A549 (cell line): ENCODE results near the gene TNPO2. TPM values are rescaled to one million over a fixed set of nuclear protein-coding genes. Genes with fewer than 3 reads are reported as not detected.
"Not testable (repeated sequence)": the region's sequence is repeated elsewhere in the genome, so short reads cannot be mapped to it uniquely, and the experiment has no call there.

ENCODE experiments used
- ATAC-seq, 2 experiments: fragments of 200-7000 bp in 1 of 2; fragments of >200 bp in 1 of 2; cut with Nextera tagmentation in 1 of 2; cut with Tn5 transposase in 1 of 2; 3 replicates each; pipeline versions ENCODE4 v1.8.0 to v1.9.1; 2018 to 2020; ENCODE audit warnings: mild to moderate bottlenecking in 1 of 2, moderate library complexity in 1 of 2
- CTCF ChIA-PET: fragments of 300-600 bp; sonication (Branson Sonifier 250); formaldehyde crosslinking; extraction: SDS; loops from one replicate; lab custom pipeline; 2021; ENCODE audit warnings: antibody characterized with exemption, inconsistent platforms; lab: Yijun Ruan, JAX
- POLR2A ChIA-PET: fragments of 350-600 bp; formaldehyde crosslinking; extraction: SDS; loops from one replicate; lab custom pipeline; 2021; ENCODE audit warnings: antibody characterized with exemption, inconsistent platforms; lab: Yijun Ruan, JAX
- DNase-seq, 2 experiments: peaks; one replicate each; pipeline versions ENCODE4 v3.0.0 to v3.0.0-alpha.2; 2011 to 2016; ENCODE audit warnings: low read depth in 1 of 2, low spot score in 1 of 2
- FAIRE-seq: peaks from 2 replicates; lab custom pipeline; 2011; peaks lifted over from hg19 to GRCh38; lab: Jason Lieb, UNC
- H3K27ac ChIP-seq, 2 experiments: fragments of >200 bp; sonication (Bioruptor Twin); formaldehyde crosslinking; 3 replicates each; pipeline ENCODE4 v1.5.1; 2016 to 2017
- H3K4me1 ChIP-seq: fragments of >200 bp; sonication (Bioruptor Twin); formaldehyde crosslinking; 3 replicates; pipeline ENCODE4 v1.6.1; 2016
- H3K4me2 ChIP-seq: fragments of >200 bp; sonication (Bioruptor Twin); formaldehyde crosslinking; 3 replicates; pipeline ENCODE4 v1.6.1; 2016
- H3K4me3 ChIP-seq: fragments of >200 bp; sonication (Bioruptor Twin); formaldehyde crosslinking; 3 replicates; pipeline ENCODE4 v1.5.1; 2016
- H3K9me3 ChIP-seq: fragments of >200 bp; sonication (Bioruptor Twin); formaldehyde crosslinking; 3 replicates; pipeline ENCODE4 v1.6.1; 2016
- CBX8 ChIP-seq: fragments of 200-600 bp; sonication (generic); IDR thresholded peaks from 2 replicates; pipeline ENCODE4 v1.6.1; 2016
- EHF ChIP-seq: fragments of 250-450 bp; sonication (Bioruptor Pico); IDR thresholded peaks from 2 replicates; pipeline ENCODE4 v1.5.0; 2020; ENCODE audit warnings: mild to moderate bottlenecking
- EP300 ChIP-seq, 2 experiments: fragments of >200 bp; sonication (Bioruptor Twin); formaldehyde crosslinking; IDR thresholded peaks; 2 replicates in 1 of 2; 3 replicates in 1 of 2; pipeline ENCODE4 v1.6.1; 2016 to 2017
- ESRRA ChIP-seq: fragments of 150-350 bp; IDR thresholded peaks from 2 replicates; pipeline ENCODE4 v1.6.1; 2014; ENCODE audit warnings: mild to moderate bottlenecking, low read length, borderline replicate concordance
- FOXS1 ChIP-seq: fragments of 250-450 bp; sonication (Bioruptor Pico); IDR thresholded peaks from 2 replicates; pipeline ENCODE4 v1.5.0; 2020; ENCODE audit warnings: mild to moderate bottlenecking, moderate library complexity
- HEYL ChIP-seq: fragments of 250-450 bp; sonication (Bioruptor Pico); IDR thresholded peaks from 2 replicates; pipeline ENCODE4 v1.8.0; 2021; ENCODE audit warnings: mild to moderate bottlenecking, moderate library complexity
- JUN ChIP-seq, 2 experiments: fragments of >200 bp; sonication (Bioruptor Twin); formaldehyde crosslinking; IDR thresholded peaks; 2 replicates in 1 of 2; 3 replicates in 1 of 2; pipeline ENCODE4 v1.6.1; 2016 to 2017
- KDM5A ChIP-seq: fragments of 200-600 bp; sonication (generic); IDR thresholded peaks from 2 replicates; pipeline ENCODE4 v1.6.1; 2016; ENCODE audit warnings: antibody characterized with exemption, mild to moderate bottlenecking
- MAZ ChIP-seq: fragments of 150-350 bp; IDR thresholded peaks from 2 replicates; pipeline ENCODE4 v1.6.1; 2014; ENCODE audit warnings: antibody characterized with exemption, low read depth, low read length, borderline replicate concordance
- NPAS2 ChIP-seq: fragments of 250-450 bp; sonication (Bioruptor Pico); IDR thresholded peaks from 2 replicates; pipeline ENCODE4 v1.8.0; 2022; ENCODE audit warnings: mild to moderate bottlenecking, moderate library complexity, borderline replicate concordance
- NR3C1 ChIP-seq: fragments of >200 bp; sonication (Bioruptor Twin); formaldehyde crosslinking; IDR thresholded peaks from 3 replicates; pipeline ENCODE4 v1.6.1; 2017
- POLR2A ChIP-seq: IDR thresholded peaks from 2 replicates; pipeline ENCODE4 v1.6.1; 2012; ENCODE audit warnings: mild to moderate bottlenecking, low read length
- POLR2AphosphoS2 ChIP-seq: conservative IDR thresholded peaks from 2 replicates; pipeline ENCODE4 v1.6.1; 2012; ENCODE audit warnings: low read length, improper control_type of control experiment, inconsistent platforms
- RARB ChIP-seq: fragments of 250-450 bp; sonication (Bioruptor Pico); IDR thresholded peaks from 2 replicates; pipeline ENCODE4 v1.8.0; 2021; ENCODE audit warnings: mild to moderate bottlenecking, moderate library complexity
- RCOR1 ChIP-seq: fragments of 150-350 bp; IDR thresholded peaks from 2 replicates; pipeline ENCODE4 v1.6.1; 2014; ENCODE audit warnings: antibody characterized with exemption, low read length, low read depth
- RFX5 ChIP-seq: fragments of 450-650 bp; IDR thresholded peaks from 2 replicates; pipeline ENCODE4 v1.7.1; 2014; ENCODE audit warnings: antibody characterized with exemption, mild to moderate bottlenecking, moderate library complexity
- SREBF2 ChIP-seq: fragments of 450-650 bp; IDR thresholded peaks from 2 replicates; pipeline ENCODE4 v1.6.1; 2014; ENCODE audit warnings: mild to moderate bottlenecking, moderate library complexity
- TP53 ChIP-seq: fragments of 250-450 bp; sonication (Bioruptor Pico); IDR thresholded peaks from 2 replicates; pipeline ENCODE4 v1.5.0; 2021; ENCODE audit warnings: mild to moderate bottlenecking, moderate library complexity
- ZC3H11A ChIP-seq: fragments of 450-650 bp; IDR thresholded peaks from 2 replicates; pipeline ENCODE4 v1.6.1; 2014; ENCODE audit warnings: antibody characterized with exemption, mild to moderate bottlenecking
- ZFP36 ChIP-seq: fragments of 450-650 bp; IDR thresholded peaks from 2 replicates; pipeline ENCODE4 v1.6.1; 2014; ENCODE audit warnings: borderline replicate concordance; ENCODE audit not compliant: partially characterized antibody
- ZNF302 ChIP-seq: fragments of 250-450 bp; sonication (Bioruptor Pico); IDR thresholded peaks from 2 replicates; pipeline ENCODE4 v1.9.0; 2021; ENCODE audit warnings: inconsistent platforms, mild to moderate bottlenecking, moderate library complexity
- WGBS: methylation state at CpG from one replicate; pipeline ENCODE4 v1.1.6; 2017; ENCODE audit errors: missing lambda C conversion rate; 5-methylcytosine and 5-hydroxymethylcytosine counted together
- polyA plus RNA-seq, 4 experiments: library from polyadenylated mRNA; depleted of rRNA in 3 of 4; stranded (reverse); fragments of >200 nt; fragmentation: RNase III in 1 of 4; extraction: RNeasy Plus Mini Kit Qiagen cat#74134 plus additional on column Dnase treatment in 1 of 4; gene quantifications; 2 replicates in 3 of 4; 3 replicates in 1 of 4; pipeline ENCODE4 v1.2.3, GENCODE V29; 2011 to 2017
- TF ChIP-seq, protein P1 (sequence below): IDR thresholded peaks from 2 replicates; pipeline ENCODE4 v1.6.1; 2012
- TF ChIP-seq, protein P2 (sequence below): IDR thresholded peaks from 2 replicates; pipeline ENCODE4 v1.6.1; 2012
- TF ChIP-seq, protein P3 (sequence below): fragments of 150-350 bp; IDR thresholded peaks from 2 replicates; pipeline ENCODE4 v1.6.1; 2014; ENCODE audit warnings: low read depth, mild to moderate bottlenecking, low read length
- TF ChIP-seq, protein P4 (sequence below): fragments of 450-650 bp; IDR thresholded peaks from 2 replicates; pipeline ENCODE4 v1.6.1; 2014; ENCODE audit warnings: antibody characterized with exemption
- TF ChIP-seq, protein P5 (sequence below): fragments of 200-600 bp; sonication (generic); IDR thresholded peaks from 2 replicates; pipeline ENCODE4 v1.6.1; 2016; ENCODE audit warnings: antibody characterized with exemption, mild to moderate bottlenecking, moderate library complexity

The TNPO2 gene
- polyA plus RNA-seq, 2 of the 4 experiments (the other 2 are of a cell fraction): 33.7 to 41.0 TPM

DNA sequence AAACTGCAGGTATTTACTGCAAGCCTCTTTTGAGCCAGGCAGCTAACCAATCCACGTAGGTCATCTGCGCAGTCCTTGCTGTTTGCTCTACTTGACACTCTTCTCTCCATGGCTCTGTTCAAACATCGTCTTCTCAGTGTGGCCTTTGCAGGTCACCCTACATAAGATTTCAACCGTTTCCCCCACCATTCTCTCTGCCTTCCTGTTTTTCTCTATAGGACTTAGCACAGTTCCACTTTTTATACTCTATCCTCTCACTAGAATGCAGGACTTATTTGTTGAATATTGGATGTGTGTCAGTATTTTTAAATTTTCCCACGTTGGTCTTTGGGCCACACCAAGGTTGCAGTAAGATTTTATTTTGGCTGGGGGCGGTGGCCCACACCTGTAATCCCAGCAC, 25.6 kb downstream of the TNPO2 start (continued):
- TF ChIP-seq, protein P1, sequence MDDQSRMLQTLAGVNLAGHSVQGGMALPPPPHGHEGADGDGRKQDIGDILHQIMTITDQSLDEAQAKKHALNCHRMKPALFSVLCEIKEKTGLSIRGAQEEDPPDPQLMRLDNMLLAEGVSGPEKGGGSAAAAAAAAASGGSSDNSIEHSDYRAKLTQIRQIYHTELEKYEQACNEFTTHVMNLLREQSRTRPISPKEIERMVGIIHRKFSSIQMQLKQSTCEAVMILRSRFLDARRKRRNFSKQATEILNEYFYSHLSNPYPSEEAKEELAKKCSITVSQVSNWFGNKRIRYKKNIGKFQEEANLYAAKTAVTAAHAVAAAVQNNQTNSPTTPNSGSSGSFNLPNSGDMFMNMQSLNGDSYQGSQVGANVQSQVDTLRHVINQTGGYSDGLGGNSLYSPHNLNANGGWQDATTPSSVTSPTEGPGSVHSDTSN: no peak

DNA sequence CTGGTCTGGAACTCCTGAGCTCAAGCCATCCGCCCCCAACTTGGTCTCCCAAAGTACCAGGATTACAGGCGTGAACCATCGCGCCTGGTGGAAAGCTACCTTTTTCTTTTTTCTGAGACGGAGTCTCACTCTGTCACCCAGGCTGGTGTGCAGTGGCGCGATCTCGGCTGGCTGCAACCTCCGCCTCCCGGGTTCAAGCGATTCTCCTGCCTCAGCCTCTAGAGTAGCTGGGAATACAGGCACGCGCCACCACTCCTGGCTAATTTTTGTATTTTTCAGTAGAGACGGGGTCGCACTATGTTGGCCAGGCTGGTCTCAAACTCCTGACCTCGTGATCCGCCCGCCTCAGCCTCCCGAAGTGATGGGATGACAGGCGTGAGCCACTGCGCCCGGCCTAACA, 26.3 kb downstream of the TNPO2 start:
- FAIRE-seq, ATAC-seq, H3K27ac ChIP-seq, H3K4me1 ChIP-seq, DNase-seq, POLR2A ChIA-PET, H3K9me3 ChIP-seq, H3K4me3 ChIP-seq: not testable (repeated sequence)
- 96% methylated on average over 22 of the region's 22 CpGs for WGBS
- peak overlapping the region; percentile 73; the same call in 2 of the 3 replicates for H3K4me2 ChIP-seq
- CTCF ChIA-PET: interaction anchor here (1.1 to 2.0 kb wide), 3 partner anchors 11 to 21 kb away, joined by 4 to 7 read pairs (median 5); no protein-coding TSS in a partner anchor

DNA sequence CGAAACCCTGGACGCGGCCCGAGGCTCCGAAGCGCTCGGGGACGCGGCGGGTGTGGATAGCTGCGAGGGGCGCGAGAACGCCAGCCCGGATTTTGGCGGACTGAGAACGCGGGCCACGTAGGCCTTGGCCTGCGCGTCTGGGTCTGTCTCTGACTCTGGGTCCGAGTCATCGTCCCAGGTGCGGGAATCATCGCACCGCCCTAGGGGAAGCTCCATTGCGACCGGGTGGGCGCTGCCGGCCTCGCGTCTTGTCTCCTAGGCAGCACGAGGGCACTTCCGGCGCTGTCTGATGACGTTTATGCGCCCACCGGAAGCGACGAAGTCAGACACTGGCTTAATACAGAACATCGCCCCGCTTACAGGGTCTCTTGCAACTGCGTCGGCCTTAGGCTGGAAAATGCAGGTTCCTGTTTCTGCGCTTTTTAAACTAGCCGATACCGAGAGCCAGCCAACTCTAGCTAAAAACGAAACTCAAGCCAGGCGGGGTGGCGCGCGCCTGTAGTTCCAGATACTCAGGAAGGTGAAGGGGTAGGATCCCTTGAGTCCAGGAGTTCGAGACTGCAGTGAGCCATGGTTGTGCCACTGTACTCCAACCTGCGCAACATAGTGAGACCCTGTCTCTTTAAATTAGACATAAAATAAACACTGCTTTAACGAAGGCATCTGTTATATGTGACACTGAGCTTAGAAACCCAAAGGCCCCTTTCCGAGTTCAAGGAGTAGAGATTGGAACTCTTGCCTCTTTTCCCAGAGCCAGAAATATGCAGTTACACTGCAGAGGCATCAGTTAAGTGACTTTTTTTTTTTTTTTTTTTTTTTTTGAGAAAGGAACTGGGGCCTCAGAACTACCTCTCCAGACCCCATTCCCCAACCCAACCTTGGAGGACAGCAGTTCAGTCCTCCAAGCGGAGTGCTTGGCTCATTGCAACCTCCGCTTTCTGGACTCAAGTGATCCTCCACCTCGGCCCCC, 27.1 kb downstream of the TNPO2 start, which contains the start of gene FBXW9:
FBXW9 (minus strand) TSS at position 266 of the 970 bp plus-strand sequence; CDS start at position 216, 50 bp downstream.
- ATAC-seq: peak; percentile 83 to 89
- FAIRE-seq: no peak
- Histone ChIP-seq H3K27ac (peak within 1 kb of the TSS; percentile 75 to 91), H3K4me1 (peaks cover 5% of the 10 kb centered on the region; the same call in 1 of the 3 replicates), H3K4me3 (peak within 1 kb of the TSS; percentile 71), H3K9me3 (no peaks in the 10 kb centered on the region), H3K4me2 (peak within 1 kb of the TSS; percentile 73)
- CTCF ChIA-PET: interaction anchor here (0.6 to 2.0 kb wide), 6 partner anchors 12 to 122 kb away, joined by 3 to 7 read pairs (median 4); no protein-coding TSS in a partner anchor
- POLR2A ChIA-PET: no interaction called here
- 23% methylated on average over 19 of the region's 59 CpGs for WGBS
- DNase-seq: peak; percentile 85 to 94
- no peak for TF ChIP-seq FOXS1 (CRISPR knock-in tag)
- TF ChIP-seq EP300 (IDR thresholded peaks at IDR 0.05): no peak
- no peak for TF ChIP-seq RARB (CRISPR knock-in tag)
- no peak for TF ChIP-seq HEYL (CRISPR knock-in tag)
- no peak for TF ChIP-seq ZFP36
- TF ChIP-seq, protein P2, sequence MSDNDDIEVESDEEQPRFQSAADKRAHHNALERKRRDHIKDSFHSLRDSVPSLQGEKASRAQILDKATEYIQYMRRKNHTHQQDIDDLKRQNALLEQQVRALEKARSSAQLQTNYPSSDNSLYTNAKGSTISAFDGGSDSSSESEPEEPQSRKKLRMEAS: peak; percentile 80
- peak; percentile 57; the same call in 1 of the 2 replicates for TF ChIP-seq KDM5A
- TF ChIP-seq RFX5: no peak
- no peak for TF ChIP-seq RCOR1
- TF ChIP-seq NPAS2 (CRISPR knock-in tag): no peak
- peak; percentile 21 for TF ChIP-seq POLR2A
- no peak for TF ChIP-seq ESRRA
- no peak for TF ChIP-seq MAZ
- peak; percentile 83; the same call in 1 of the 2 replicates for TF ChIP-seq POLR2AphosphoS2
- TF ChIP-seq CBX8: no peak
- no peak for TF ChIP-seq NR3C1
- TF ChIP-seq, protein P3, sequence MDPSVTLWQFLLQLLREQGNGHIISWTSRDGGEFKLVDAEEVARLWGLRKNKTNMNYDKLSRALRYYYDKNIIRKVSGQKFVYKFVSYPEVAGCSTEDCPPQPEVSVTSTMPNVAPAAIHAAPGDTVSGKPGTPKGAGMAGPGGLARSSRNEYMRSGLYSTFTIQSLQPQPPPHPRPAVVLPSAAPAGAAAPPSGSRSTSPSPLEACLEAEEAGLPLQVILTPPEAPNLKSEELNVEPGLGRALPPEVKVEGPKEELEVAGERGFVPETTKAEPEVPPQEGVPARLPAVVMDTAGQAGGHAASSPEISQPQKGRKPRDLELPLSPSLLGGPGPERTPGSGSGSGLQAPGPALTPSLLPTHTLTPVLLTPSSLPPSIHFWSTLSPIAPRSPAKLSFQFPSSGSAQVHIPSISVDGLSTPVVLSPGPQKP: 0 out of 2 replicates have a peak, but pooled peaks have one; percentile 16
- no peak for TF ChIP-seq ZNF302
- no peak for TF ChIP-seq TP53 (CRISPR knock-in tag)
- no peak for TF ChIP-seq ZC3H11A
- TF ChIP-seq, protein P4, sequence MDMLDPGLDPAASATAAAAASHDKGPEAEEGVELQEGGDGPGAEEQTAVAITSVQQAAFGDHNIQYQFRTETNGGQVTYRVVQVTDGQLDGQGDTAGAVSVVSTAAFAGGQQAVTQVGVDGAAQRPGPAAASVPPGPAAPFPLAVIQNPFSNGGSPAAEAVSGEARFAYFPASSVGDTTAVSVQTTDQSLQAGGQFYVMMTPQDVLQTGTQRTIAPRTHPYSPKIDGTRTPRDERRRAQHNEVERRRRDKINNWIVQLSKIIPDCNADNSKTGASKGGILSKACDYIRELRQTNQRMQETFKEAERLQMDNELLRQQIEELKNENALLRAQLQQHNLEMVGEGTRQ: no peak
- no peak for TF ChIP-seq SREBF2
- TF ChIP-seq, protein P1: no peak
- no peak for TF ChIP-seq EHF (CRISPR knock-in tag)
- TF ChIP-seq JUN (IDR thresholded peaks at IDR 0.05): peak; percentile 49 to 82; a peak in 3 of 5 replicates
- TF ChIP-seq, protein P5, sequence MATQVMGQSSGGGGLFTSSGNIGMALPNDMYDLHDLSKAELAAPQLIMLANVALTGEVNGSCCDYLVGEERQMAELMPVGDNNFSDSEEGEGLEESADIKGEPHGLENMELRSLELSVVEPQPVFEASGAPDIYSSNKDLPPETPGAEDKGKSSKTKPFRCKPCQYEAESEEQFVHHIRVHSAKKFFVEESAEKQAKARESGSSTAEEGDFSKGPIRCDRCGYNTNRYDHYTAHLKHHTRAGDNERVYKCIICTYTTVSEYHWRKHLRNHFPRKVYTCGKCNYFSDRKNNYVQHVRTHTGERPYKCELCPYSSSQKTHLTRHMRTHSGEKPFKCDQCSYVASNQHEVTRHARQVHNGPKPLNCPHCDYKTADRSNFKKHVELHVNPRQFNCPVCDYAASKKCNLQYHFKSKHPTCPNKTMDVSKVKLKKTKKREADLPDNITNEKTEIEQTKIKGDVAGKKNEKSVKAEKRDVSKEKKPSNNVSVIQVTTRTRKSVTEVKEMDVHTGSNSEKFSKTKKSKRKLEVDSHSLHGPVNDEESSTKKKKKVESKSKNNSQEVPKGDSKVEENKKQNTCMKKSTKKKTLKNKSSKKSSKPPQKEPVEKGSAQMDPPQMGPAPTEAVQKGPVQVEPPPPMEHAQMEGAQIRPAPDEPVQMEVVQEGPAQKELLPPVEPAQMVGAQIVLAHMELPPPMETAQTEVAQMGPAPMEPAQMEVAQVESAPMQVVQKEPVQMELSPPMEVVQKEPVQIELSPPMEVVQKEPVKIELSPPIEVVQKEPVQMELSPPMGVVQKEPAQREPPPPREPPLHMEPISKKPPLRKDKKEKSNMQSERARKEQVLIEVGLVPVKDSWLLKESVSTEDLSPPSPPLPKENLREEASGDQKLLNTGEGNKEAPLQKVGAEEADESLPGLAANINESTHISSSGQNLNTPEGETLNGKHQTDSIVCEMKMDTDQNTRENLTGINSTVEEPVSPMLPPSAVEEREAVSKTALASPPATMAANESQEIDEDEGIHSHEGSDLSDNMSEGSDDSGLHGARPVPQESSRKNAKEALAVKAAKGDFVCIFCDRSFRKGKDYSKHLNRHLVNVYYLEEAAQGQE: no peak
